NCI-H82 treated with DMSO at 0.1 percent for 48 hours (cell line): ENCODE data around the gene CACNA1G.

Source experiments
- DNase-seq: peaks from one replicate; lab custom pipeline; 2025; ENCODE audit not compliant: unreplicated experiment; lab: John Stamatoyannopoulos, UW

CACNA1G gene

GRCh38 chr17:50547035-50547735 is 13.3 kb upstream of the CACNA1G start, which contains the start of gene SPATA20:
SPATA20 (plus strand) TSS chr17:50547174; CDS start chr17:50547209, 35 bp downstream.
- DNase-seq, result peak; percentile 79

GRCh38 chr17:50547736-50548083 is 12.8 kb upstream of the CACNA1G start:
- DNase-seq, result no peak

- no peak for DNase-seq
These were observed 11.7 kb upstream of the CACNA1G start for GRCh38 chr17:50548831-50549230.

- DNase-seq, result no peak
These were observed 11.1 kb upstream of the CACNA1G start for GRCh38 chr17:50549256-50549941.

- DNase-seq, result no peak
These were observed 10.5 kb upstream of the CACNA1G start for GRCh38 chr17:50549969-50550368.

GRCh38 chr17:50550661-50551432 is 9.7 kb upstream of the CACNA1G start:
- peak; percentile 81 for DNase-seq

GRCh38 chr17:50551433-50551815 is 9.1 kb upstream of the CACNA1G start:
- DNase-seq, result no peak

- no peak for DNase-seq
These were observed 8.6 kb upstream of the CACNA1G start for GRCh38 chr17:50551884-50552283.

- DNase-seq, result no peak
These were observed 6.3 kb upstream of the CACNA1G start for GRCh38 chr17:50554201-50554600.

- DNase-seq, result no peak
These were observed 3.7 kb upstream of the CACNA1G start for GRCh38 chr17:50556803-50557202.

GRCh38 chr17:50557630-50558029 is 2.9 kb upstream of the CACNA1G start:
- peak; percentile 99 for DNase-seq

GRCh38 chr17:50558091-50558490 is 2.4 kb upstream of the CACNA1G start:
- peak; percentile 89 for DNase-seq

- DNase-seq, result no peak
These were observed 2.0 kb upstream of the CACNA1G start for GRCh38 chr17:50558581-50558940.

GRCh38 chr17:50558941-50559614 is 1.4 kb upstream of the CACNA1G start:
- peak; percentile 23 for DNase-seq

GRCh38 chr17:50559674-50560184 is 786 bp upstream of the CACNA1G start:
- DNase-seq, result peak; percentile 92

GRCh38 chr17:50560931-50561745 is 623 bp downstream of the CACNA1G start:
- DNase-seq, result no peak

- no peak for DNase-seq
These were observed 1.2 kb downstream of the CACNA1G start for GRCh38 chr17:50561746-50562141.

GRCh38 chr17:50562242-50563091 is 2.0 kb downstream of the CACNA1G start:
- no peak for DNase-seq

- no peak for DNase-seq
These were observed 2.6 kb downstream of the CACNA1G start for GRCh38 chr17:50563092-50563511.
